H1 (cell line): ENCODE measurements around the gene RALGAPA2. TPM values are rescaled to one million over a fixed set of nuclear protein-coding genes. Genes with fewer than 3 reads are reported as not detected.

Experiments used
- CTCF ChIA-PET: fragments of 300-600 bp; sonication (Branson Sonifier 250); formaldehyde crosslinking; loops from one replicate; lab custom pipeline; 2021; ENCODE audit not compliant: partially characterized antibody; lab: Charles Lee
- POLR2A ChIA-PET: fragments of 300-600 bp; sonication (Branson Sonifier 250); formaldehyde crosslinking; loops from one replicate; lab custom pipeline; 2021; ENCODE audit warnings: inconsistent platforms; ENCODE audit not compliant: partially characterized antibody; lab: Charles Lee
- DNase-seq, 2 experiments: peaks; one replicate each; pipeline versions ENCODE4 v3.0.0 to v3.0.0-alpha.2; 2010 to 2022; ENCODE audit warnings: low spot score in 2 of 2, low read depth in 1 of 2, mixed read lengths in 1 of 2
- FAIRE-seq: peaks from 2 replicates; lab custom pipeline; 2011; peaks lifted over from hg19 to GRCh38; lab: Jason Lieb, UNC
- H2AFZ ChIP-seq: 2 replicates; pipeline ENCODE4 v1.8.1; 2012; ENCODE audit warnings: low read length, inconsistent platforms
- H2AK5ac ChIP-seq: 2 replicates; pipeline ENCODE4 v1.6.1; 2013; ENCODE audit warnings: low read depth, low read length
- H2BK120ac ChIP-seq: replicated peaks from 2 replicates; pipeline ENCODE3; 2013; ENCODE audit warnings: low read depth, low read length, inconsistent platforms
- H2BK12ac ChIP-seq: 2 replicates; pipeline ENCODE4 v1.6.1; 2013; ENCODE audit warnings: low read depth, low read length
- H2BK15ac ChIP-seq: 2 replicates; pipeline ENCODE4 v1.6.1; 2013; ENCODE audit warnings: low read length
- H2BK20ac ChIP-seq: 2 replicates; pipeline ENCODE4 v1.6.1; 2013; ENCODE audit warnings: low read length
- H2BK5ac ChIP-seq: 2 replicates; pipeline ENCODE4 v1.6.1; 2013; ENCODE audit warnings: low read depth, low read length
- H3K14ac ChIP-seq: 2 replicates; pipeline ENCODE4 v1.6.1; 2013; ENCODE audit warnings: inconsistent platforms; ENCODE audit not compliant: insufficient read length
- H3K18ac ChIP-seq: 2 replicates; pipeline ENCODE4 v1.6.1; 2013; ENCODE audit warnings: low read length; ENCODE audit errors: extremely low read depth
- H3K23ac ChIP-seq: 2 replicates; pipeline ENCODE4 v1.6.1; 2013; ENCODE audit warnings: inconsistent platforms; ENCODE audit not compliant: insufficient read length
- H3K23me2 ChIP-seq: 2 replicates; pipeline ENCODE4 v1.6.1; 2013; ENCODE audit warnings: low read depth, low read length
- H3K27ac ChIP-seq: 2 replicates; pipeline ENCODE4 v1.6.1; 2011; ENCODE audit warnings: low read depth, low read length, inconsistent platforms
- H3K27me3 ChIP-seq, 4 experiments: replicated peaks in 1 of 4; 1 replicate in 1 of 4; 2 replicates in 3 of 4; pipeline versions ENCODE4 v1.6.1 to v1.8.1; 2011 to 2013; ENCODE audit warnings: low read length in 3 of 4, mild to moderate bottlenecking in 3 of 4, inconsistent platforms in 2 of 4, mixed read lengths in 2 of 4, moderate library complexity in 1 of 4; ENCODE audit not compliant: control insufficient read depth in 3 of 4, insufficient read depth in 3 of 4; ENCODE audit errors: extremely low read depth in 1 of 4
- H3K36me3 ChIP-seq, 4 experiments: 2 replicates each; pipeline versions ENCODE4 v1.6.1 to v1.8.1; 2011 to 2013; ENCODE audit warnings: mild to moderate bottlenecking in 4 of 4, low read length in 3 of 4, moderate library complexity in 2 of 4, control low read depth in 1 of 4, inconsistent platforms in 1 of 4; ENCODE audit not compliant: insufficient read depth in 4 of 4, control insufficient read depth in 2 of 4
- H3K4ac ChIP-seq: replicated peaks from 2 replicates; pipeline ENCODE3; 2013; ENCODE audit warnings: low read length, low read depth, mixed read lengths, inconsistent platforms; ENCODE audit not compliant: insufficient read length
- H3K4me1 ChIP-seq, 4 experiments: replicated peaks in 1 of 4; 1 replicate in 1 of 4; 2 replicates in 3 of 4; pipeline versions ENCODE4 v1.6.1 to v1.8.1; 2011 to 2013; ENCODE audit warnings: low read length in 3 of 4, inconsistent platforms in 2 of 4, mixed read lengths in 1 of 4; ENCODE audit not compliant: insufficient read depth in 4 of 4, control insufficient read depth in 3 of 4
- H3K4me2 ChIP-seq, 2 experiments: 2 replicates each; pipeline versions ENCODE4 v1.6.1 to v1.8.1; 2011 to 2013; ENCODE audit warnings: low read depth in 2 of 2, low read length in 2 of 2, control low read depth in 1 of 2, inconsistent platforms in 1 of 2, mild to moderate bottlenecking in 1 of 2; ENCODE audit not compliant: insufficient read depth in 1 of 2
- H3K4me3 ChIP-seq, 4 experiments: fragments of 200-600, 300-600 bp in 1 of 4; sonication (generic), shearing (Covaris generic), sonication (Bioruptor Twin) in 1 of 4; 2 replicates each; pipeline versions ENCODE4 v1.5.1 to v1.8.1; 2011 to 2016; ENCODE audit warnings: low read length in 4 of 4, low read depth in 3 of 4, control low read depth in 2 of 4, inconsistent platforms in 2 of 4, mild to moderate bottlenecking in 2 of 4, mixed read lengths in 1 of 4, moderate library complexity in 1 of 4; ENCODE audit not compliant: insufficient read depth in 2 of 4; ENCODE audit errors: extremely low read depth in 1 of 4
- H3K56ac ChIP-seq: replicated peaks from 2 replicates; pipeline ENCODE3; 2013; ENCODE audit warnings: low read depth, mild to moderate bottlenecking, mixed read lengths, low read length, inconsistent platforms; ENCODE audit not compliant: insufficient read length
- H3K79me1 ChIP-seq: 2 replicates; pipeline ENCODE4 v1.6.1; 2013; ENCODE audit warnings: low read depth, low read length, control low read depth
- H3K79me2 ChIP-seq, 2 experiments: 2 replicates each; pipeline versions ENCODE4 v1.6.1 to v1.8.1; 2012 to 2013; ENCODE audit warnings: low read length in 2 of 2, mild to moderate bottlenecking in 2 of 2, inconsistent platforms in 1 of 2; ENCODE audit not compliant: insufficient read depth in 2 of 2, control insufficient read depth in 1 of 2
- H3K9ac ChIP-seq, 4 experiments: replicated peaks in 1 of 4; 1 replicate in 1 of 4; 2 replicates in 3 of 4; pipeline versions ENCODE4 v1.6.1 to v1.8.1; 2011 to 2013; ENCODE audit warnings: low read depth in 3 of 4, low read length in 3 of 4, control low read depth in 2 of 4, mild to moderate bottlenecking in 2 of 4, moderate library complexity in 2 of 4, inconsistent platforms in 1 of 4; ENCODE audit errors: extremely low read depth in 1 of 4
- H3K9me3 ChIP-seq, 2 experiments: 2 replicates each; pipeline versions ENCODE4 v1.6.1 to v1.8.1; 2012 to 2013; ENCODE audit warnings: mild to moderate bottlenecking in 2 of 2, moderate library complexity in 2 of 2, control low read depth in 1 of 2, inconsistent platforms in 1 of 2, low read depth in 1 of 2, low read length in 1 of 2, mixed read lengths in 1 of 2; ENCODE audit not compliant: insufficient read depth in 2 of 2
- H4K20me1 ChIP-seq, 2 experiments: replicated peaks in 1 of 2; 2 replicates each; pipeline versions ENCODE3 to v1.8.1; 2011 to 2013; ENCODE audit warnings: inconsistent platforms in 2 of 2, low read length in 2 of 2, mild to moderate bottlenecking in 1 of 2; ENCODE audit not compliant: insufficient read depth in 2 of 2, control insufficient read depth in 1 of 2
- H4K5ac ChIP-seq: 2 replicates; pipeline ENCODE4 v1.6.1; 2013; ENCODE audit warnings: low read length, low read depth, mixed read lengths, inconsistent platforms; ENCODE audit not compliant: insufficient read length
- H4K8ac ChIP-seq: 2 replicates; pipeline ENCODE4 v1.8.0; 2013; ENCODE audit warnings: mild to moderate bottlenecking, moderate library complexity, low read length, inconsistent platforms; ENCODE audit not compliant: insufficient read depth; ENCODE audit errors: extremely low read depth
- H4K91ac ChIP-seq: replicated peaks from 2 replicates; pipeline ENCODE3; 2013; ENCODE audit warnings: low read length, mixed read lengths, inconsistent platforms; ENCODE audit not compliant: insufficient read length
- CHD1 ChIP-seq: IDR thresholded peaks from 2 replicates; pipeline ENCODE4 v1.6.1; 2012; ENCODE audit warnings: low read depth, low read length, improper control_type of control experiment
- CHD2 ChIP-seq: IDR thresholded peaks from 2 replicates; pipeline ENCODE4 v1.6.1; 2012; ENCODE audit warnings: low read length, improper control_type of control experiment
- CTCF ChIP-seq, 3 experiments: IDR thresholded peaks; 1 replicate in 2 of 3; 2 replicates in 1 of 3; pipeline versions ENCODE4 v1.5.1 to v1.6.1; 2011; ENCODE audit warnings: low read length in 3 of 3, mild to moderate bottlenecking in 3 of 3, inconsistent platforms in 2 of 3, low read depth in 1 of 3, moderate library complexity in 1 of 3; ENCODE audit not compliant: insufficient read depth in 1 of 3; ENCODE audit errors: control extremely low read depth in 1 of 3
- EP300 ChIP-seq, 2 experiments: IDR thresholded peaks; 1 replicate in 1 of 2; 2 replicates in 1 of 2; pipeline ENCODE4 v1.6.1; 2011 to 2012; ENCODE audit warnings: low read depth in 2 of 2, low read length in 2 of 2, mild to moderate bottlenecking in 2 of 2, borderline replicate concordance in 1 of 2, inconsistent platforms in 1 of 2, moderate library complexity in 1 of 2
- MAX ChIP-seq: IDR thresholded peaks from 2 replicates; pipeline ENCODE4 v1.6.1; 2012; ENCODE audit warnings: inconsistent platforms
- POU5F1 ChIP-seq: IDR thresholded peaks from 2 replicates; pipeline ENCODE4 v1.6.1; 2011; ENCODE audit warnings: low read depth, mild to moderate bottlenecking, low read length, moderate library complexity
- RBBP5 ChIP-seq: IDR thresholded peaks from 2 replicates; pipeline ENCODE4 v1.7.1; 2012; ENCODE audit warnings: low read depth, mild to moderate bottlenecking, inconsistent platforms, low read length, moderate library complexity, borderline replicate concordance
- RNF2 ChIP-seq: fragments of 200-900, 300-1000 bp; sonication (generic); IDR thresholded peaks from 2 replicates; pipeline ENCODE4 v1.7.1; 2016; ENCODE audit warnings: borderline replicate concordance, low read depth, mild to moderate bottlenecking, antibody characterized with exemption, low read length; ENCODE audit not compliant: poor library complexity, severe bottlenecking; ENCODE audit errors: missing control alignments
- SP1 ChIP-seq: IDR thresholded peaks from 2 replicates; pipeline ENCODE4 v1.6.1; 2011; ENCODE audit warnings: low read depth, low read length
- TAF1 ChIP-seq: IDR thresholded peaks from 2 replicates; pipeline ENCODE4 v1.6.1; 2011; ENCODE audit warnings: mild to moderate bottlenecking, low read depth, low read length
- ZNF274 ChIP-seq: IDR thresholded peaks from 2 replicates; pipeline ENCODE4 v1.7.0; 2012; ENCODE audit warnings: low read length, borderline replicate concordance; ENCODE audit errors: extremely low read depth
- WGBS, 2 experiments: shearing (Covaris generic) in 1 of 2; methylation state at CpG; one replicate each; pipeline versions ENCODE4 v1.1.6 to v1.1.7; 2013 to 2015; ENCODE audit warnings: low lambda C conversion rate in 2 of 2, mixed read lengths in 2 of 2, inconsistent platforms in 1 of 2, low coverage in 1 of 2, missing lambda C conversion rate in 1 of 2; ENCODE audit not compliant: insufficient replicate concordance in 2 of 2, insufficient coverage in 1 of 2, insufficient read length in 1 of 2; ENCODE audit errors: extremely low coverage in 1 of 2, missing lambda C conversion rate in 1 of 2; 5-methylcytosine and 5-hydroxymethylcytosine counted together
- polyA plus RNA-seq, 7 experiments: library from polyadenylated mRNA; depleted of rRNA in 3 of 7; stranded (reverse) in 5 of 7; unstranded in 2 of 7; fragments of >200 nt in 5 of 7; fragments of 200-250 nt in 2 of 7; gene quantifications; 1 replicate in 5 of 7; 2 replicates in 1 of 7; 4 replicates in 1 of 7; pipeline versions ENCODE4 v1.2.1 to v1.2.3, GENCODE V29; 2011 to 2013; ENCODE audit warnings: missing spikeins in 2 of 7, mixed read lengths in 2 of 7
- total RNA-seq: library from RNA; stranded (reverse); fragmentation: NEBNext Ultra II Directional; extraction: Animal tissue kit (Norgen Biotek cat#: 25700); gene quantifications from 2 replicates; pipeline ENCODE4 v1.2.1, GENCODE V29; 2021

RALGAPA2 gene
- total and polyA plus RNA-seq, 2 of the 8 experiments (the other 6 are each of a cell fraction or from before 2014, with no cell fraction given), result 5.1 to 25.5 TPM

GRCh38 chr20:20557406-20557805 lies 155.0 kb downstream of the RALGAPA2 start:
- Histone ChIP-seq H2AFZ (no peak overlapping the region), H3K79me2 (no peaks in the 10 kb centered on the region), H2BK15ac (no peak overlapping the region), H2BK20ac (no peak overlapping the region), H3K4ac (no peak overlapping the region), H3K18ac (no peak overlapping the region), H3K79me1 (no peaks in the 10 kb centered on the region), H2BK5ac (no peak overlapping the region), H4K91ac (no peak overlapping the region), H3K4me1 (peaks cover 0 to 7% (median 1%) of the 10 kb centered on the region in 4 experiments; a peak in 1 of 7 replicates), H2AK5ac (no peak overlapping the region), H3K36me3 (peaks cover 0 to 5% (median 0%) of the 10 kb centered on the region in 4 experiments; a peak in 3 of 8 replicates), H3K9me3 (peaks cover 3 to 8% of the 10 kb centered on the region in 2 experiments; a peak in 2 of 4 replicates), H3K23me2 (no peaks in the 10 kb centered on the region), H3K23ac (no peak overlapping the region), H3K9ac (no peak overlapping the region), H2BK12ac (no peak overlapping the region), H4K5ac (no peak overlapping the region), H2BK120ac (no peak overlapping the region), H3K27me3 (no peaks in the 10 kb centered on the region), H4K8ac (no peak overlapping the region), H3K4me2 (no peak overlapping the region), H3K14ac (no peak overlapping the region), H3K56ac (no peak overlapping the region), H3K4me3 (no peak overlapping the region), H4K20me1 (no peaks in the 10 kb centered on the region), H3K27ac (no peak overlapping the region)
- no peak for TF ChIP-seq ZNF274
- TF ChIP-seq CHD2, result no peak
- no peak for TF ChIP-seq MAX
- no peak for TF ChIP-seq SP1
- TF ChIP-seq CTCF (IDR thresholded peaks at IDR 0.05; ENCODE audit: control extremely low read depth in 1 of 3, insufficient read depth in 1 of 3, low read depth in 1 of 3, low read length in 3 of 3), result no peak
- TF ChIP-seq EP300 (IDR thresholded peaks at IDR 0.05; ENCODE audit: borderline replicate concordance in 1 of 2, low read depth in 2 of 2, low read length in 2 of 2), result no peak
- TF ChIP-seq POU5F1, result no peak
- TF ChIP-seq RNF2, result no peak
- no peak for TF ChIP-seq TAF1
- no peak for TF ChIP-seq RBBP5
- no peak for TF ChIP-seq CHD1
- WGBS, 2 experiments, result 89% methylated on average over 3 of the region's 3 CpGs; no CpG with 5 or more reads in 1 of the 2 experiments
- POLR2A ChIA-PET, result no interaction called here
- CTCF ChIA-PET, result no interaction called here
- FAIRE-seq (no peak), DNase-seq (no peak)
